Measurements from ENCODE around the gene PDZD4. TPM values are rescaled to one million over a fixed set of nuclear protein-coding genes. Genes with fewer than 3 reads are reported as not detected.

Gene PDZD4
- total and polyA plus RNA-seq, 9 of the 15 experiments (the other 6 are each of a cell fraction or from before 2014, with no cell fraction given), result 0.05 to 0.38 (median 0.07) TPM; not detected in 5

DNA sequence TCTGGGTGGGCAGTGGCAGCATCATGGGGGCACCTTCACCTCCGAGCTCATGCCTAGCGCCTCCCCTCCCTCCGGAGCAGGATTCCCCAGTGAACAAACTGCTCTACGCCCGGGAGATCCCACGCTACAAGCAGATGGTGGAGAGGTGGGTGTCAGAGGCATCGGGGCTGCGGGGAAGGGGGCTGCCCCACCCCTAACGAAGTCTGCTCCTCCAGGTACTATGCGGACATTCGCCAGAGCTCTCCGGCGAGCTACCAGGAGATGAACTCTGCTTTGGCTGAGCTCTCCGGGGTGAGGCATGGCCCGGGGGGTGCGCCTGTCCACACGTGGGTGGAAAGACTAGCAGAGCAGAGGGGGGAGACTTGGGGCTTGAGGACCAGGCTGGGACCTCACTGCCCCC, 52.2 kb downstream of the PDZD4 start:
- in situ Hi-C loops (cut with MboI) (no loop called here), intact Hi-C loops (cut with micrococcal nuclease) (no loop called here)
- H3K79me2 ChIP-seq (ENCODE audit: control insufficient read depth, insufficient read depth, low read length), result no peaks in the 10 kb centered on the region
- H3K9me1 ChIP-seq (ENCODE audit: control insufficient read depth, insufficient read depth, low read length), result peaks cover 6% of the 10 kb centered on the region
- BruUV-seq (replicated peaks), result no TSS peak
- H3K9me3 ChIP-seq (replicated peaks; ENCODE audit: control insufficient read depth, insufficient read depth, low read depth, low read length), result no peaks in the 10 kb centered on the region
- TF ChIP-seq GTF2E2 (tag; IDR thresholded peaks at IDR 0.05) (no peak), HMGN3 (IDR thresholded peaks at IDR 0.05; ENCODE audit: borderline replicate concordance, extremely low read depth, insufficient read length, low read depth, low read length) (peak; percentile 9)
- H3K4me2 ChIP-seq (ENCODE audit: insufficient read depth, low read length), result no peak overlapping the region
- no peaks in the 10 kb centered on the region for H4K20me1 ChIP-seq (replicated peaks; ENCODE audit: control insufficient read depth, insufficient read depth, low read length)
- ATAC-seq (no peak), FAIRE-seq (no peak), DNase-seq (ENCODE audit: extremely low read depth in 1 of 4, low spot score in 3 of 4) (no peak)
- H3K27me3 ChIP-seq (ENCODE audit: control insufficient read depth in 2 of 2, insufficient read depth in 2 of 2, low read length in 2 of 2), result no peaks in the 10 kb centered on the region
- CTCF ChIA-PET (ENCODE audit: low intra/inter-chr PET ratio), result no interaction called here
- no peak overlapping the region for H3K4me3 ChIP-seq
- peak overlapping the region in 1 of 2 experiments; percentile 26; a peak in 1 of 4 replicates for H3K9ac ChIP-seq (ENCODE audit: insufficient read depth in 1 of 2, low read depth in 2 of 2, low read length in 2 of 2)
- POLR2A ChIA-PET, result interaction anchor here (0.7 to 0.8 kb wide), 3 partner anchors 9 to 590 kb away, joined by 3 to 4 read pairs (median 3); no protein-coding TSS in a partner anchor
- no peak overlapping the region for H3K27ac ChIP-seq (ENCODE audit: extremely low read depth, low read depth, low read length)
- H3K4me1 ChIP-seq (replicated peaks in 1 of 2; ENCODE audit: control insufficient read depth in 2 of 2, insufficient read depth in 2 of 2, low read length in 2 of 2), result peaks cover 8 to 84% of the 10 kb centered on the region in 2 experiments; a peak in 4 of 5 replicates
- WGBS (ENCODE audit: insufficient coverage, low coverage, missing lambda C conversion rate), result 76% methylated on average over 7 of the region's 17 CpGs
- no peak overlapping the region for H2AFZ ChIP-seq (ENCODE audit: low read depth, low read length)
- H3K36me3 ChIP-seq (ENCODE audit: control insufficient read depth, insufficient read depth, low read length), result peaks cover 2% of the 10 kb centered on the region; the same call in 1 of the 3 replicates

DNA sequence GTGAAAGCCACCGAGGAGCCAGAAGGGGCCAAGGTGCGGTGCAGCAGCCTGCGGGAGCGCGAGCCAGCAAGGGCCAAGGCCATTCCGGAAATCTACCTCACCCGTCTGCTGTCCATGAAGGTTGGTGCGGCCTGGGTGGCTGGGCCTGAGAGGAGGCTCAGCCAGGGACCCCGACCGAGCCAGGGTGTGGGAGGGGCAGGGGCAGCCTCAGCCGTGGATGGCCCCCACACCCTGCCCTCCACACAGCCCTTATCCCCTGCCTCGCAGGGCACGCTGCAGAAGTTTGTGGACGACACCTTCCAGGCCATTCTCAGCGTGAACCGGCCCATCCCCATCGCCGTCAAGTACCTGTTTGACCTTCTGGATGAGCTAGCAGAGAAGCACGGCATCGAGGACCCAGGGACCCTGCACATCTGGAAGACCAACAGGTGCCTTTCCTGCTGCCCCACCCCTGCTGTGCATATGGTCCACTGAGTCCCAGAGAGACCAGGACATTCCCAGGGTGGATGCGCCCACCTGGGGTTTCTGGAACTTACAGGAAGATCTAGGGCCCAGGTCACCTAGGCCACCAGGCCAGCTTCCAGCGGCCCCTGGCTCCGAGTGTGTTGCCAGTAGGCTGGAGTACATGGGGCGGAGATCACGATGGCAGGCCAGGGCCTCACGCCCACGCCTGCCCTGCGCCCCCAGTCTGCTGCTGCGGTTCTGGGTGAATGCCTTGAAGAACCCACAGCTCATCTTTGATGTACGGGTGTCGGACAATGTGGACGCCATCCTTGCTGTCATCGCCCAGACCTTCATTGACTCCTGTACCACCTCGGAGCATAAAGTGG, 52.9 kb downstream of the PDZD4 start:
- no peak overlapping the region for H2AFZ ChIP-seq (ENCODE audit: low read depth, low read length)
- no peaks in the 10 kb centered on the region for H4K20me1 ChIP-seq (replicated peaks; ENCODE audit: control insufficient read depth, insufficient read depth, low read length)
- no peaks in the 10 kb centered on the region for H3K79me2 ChIP-seq (ENCODE audit: control insufficient read depth, insufficient read depth, low read length)
- no TSS peak for BruUV-seq (replicated peaks)
- no peak overlapping the region for H3K4me3 ChIP-seq
- POLR2A ChIA-PET, result interaction anchor here (0.6 to 0.8 kb wide), 4 partner anchors 8 to 591 kb away, joined by 3 to 4 read pairs (median 3); no protein-coding TSS in a partner anchor
- TF ChIP-seq ZNF445 (CRISPR knock-in tag; IDR thresholded peaks at IDR 0.05; ENCODE audit: low read depth) (no peak), POLR2G (IDR thresholded peaks at IDR 0.05; ENCODE audit: low read depth, low read length) (peak; percentile 61)
- WGBS (ENCODE audit: insufficient coverage, low coverage, missing lambda C conversion rate), result 76% methylated on average over 8 of the region's 34 CpGs
- no peaks in the 10 kb centered on the region for H3K36me3 ChIP-seq (ENCODE audit: control insufficient read depth, insufficient read depth, low read length)
- CTCF ChIA-PET (ENCODE audit: low intra/inter-chr PET ratio), result no interaction called here
- H3K4me1 ChIP-seq (replicated peaks in 1 of 2; ENCODE audit: control insufficient read depth in 2 of 2, insufficient read depth in 2 of 2, low read length in 2 of 2), result peaks cover 8 to 84% of the 10 kb centered on the region in 2 experiments; a peak in 4 of 5 replicates
- intact Hi-C loops (cut with micrococcal nuclease), result no loop called here
- DNase-seq (ENCODE audit: extremely low read depth in 1 of 4, low spot score in 3 of 4) (no peak), FAIRE-seq (no peak), ATAC-seq (no peak)
- H3K27ac ChIP-seq (ENCODE audit: extremely low read depth, low read depth, low read length), result no peak overlapping the region
- in situ Hi-C loops (cut with MboI), result no loop called here
- 0 out of 2 replicates have a peak overlapping the region, but pooled peaks have one; percentile 60 for H3K4me2 ChIP-seq (ENCODE audit: insufficient read depth, low read length)
- no peaks in the 10 kb centered on the region for H3K27me3 ChIP-seq (ENCODE audit: control insufficient read depth in 2 of 2, insufficient read depth in 2 of 2, low read length in 2 of 2)
- H3K9me1 ChIP-seq (ENCODE audit: control insufficient read depth, insufficient read depth, low read length), result peaks cover 6% of the 10 kb centered on the region
- no peaks in the 10 kb centered on the region for H3K9me3 ChIP-seq (replicated peaks; ENCODE audit: control insufficient read depth, insufficient read depth, low read depth, low read length)
- peak overlapping the region in 1 of 2 experiments; percentile 78; a peak in 2 of 4 replicates for H3K9ac ChIP-seq (ENCODE audit: insufficient read depth in 1 of 2, low read depth in 2 of 2, low read length in 2 of 2)

Data from K562 (cell line).